WI38 (cell line): ENCODE measurements around the gene TMEM18.

Source experiments
- H3K4me3 ChIP-seq: 2 replicates; pipeline ENCODE4 v1.5.1; 2011; ENCODE audit warnings: low read depth, mild to moderate bottlenecking, control low read depth, low read length
- TF ChIP-seq, protein P1 (sequence below): IDR thresholded peaks from 2 replicates; pipeline ENCODE4 v1.5.1; 2012; ENCODE audit warnings: low read depth, mild to moderate bottlenecking, control low read depth, low read length

The TMEM18 gene

GRCh38 chr2:621303-622099 is 55.7 kb downstream of the TMEM18 start:
- no peak overlapping the region for H3K4me3 ChIP-seq
- TF ChIP-seq, protein P1, sequence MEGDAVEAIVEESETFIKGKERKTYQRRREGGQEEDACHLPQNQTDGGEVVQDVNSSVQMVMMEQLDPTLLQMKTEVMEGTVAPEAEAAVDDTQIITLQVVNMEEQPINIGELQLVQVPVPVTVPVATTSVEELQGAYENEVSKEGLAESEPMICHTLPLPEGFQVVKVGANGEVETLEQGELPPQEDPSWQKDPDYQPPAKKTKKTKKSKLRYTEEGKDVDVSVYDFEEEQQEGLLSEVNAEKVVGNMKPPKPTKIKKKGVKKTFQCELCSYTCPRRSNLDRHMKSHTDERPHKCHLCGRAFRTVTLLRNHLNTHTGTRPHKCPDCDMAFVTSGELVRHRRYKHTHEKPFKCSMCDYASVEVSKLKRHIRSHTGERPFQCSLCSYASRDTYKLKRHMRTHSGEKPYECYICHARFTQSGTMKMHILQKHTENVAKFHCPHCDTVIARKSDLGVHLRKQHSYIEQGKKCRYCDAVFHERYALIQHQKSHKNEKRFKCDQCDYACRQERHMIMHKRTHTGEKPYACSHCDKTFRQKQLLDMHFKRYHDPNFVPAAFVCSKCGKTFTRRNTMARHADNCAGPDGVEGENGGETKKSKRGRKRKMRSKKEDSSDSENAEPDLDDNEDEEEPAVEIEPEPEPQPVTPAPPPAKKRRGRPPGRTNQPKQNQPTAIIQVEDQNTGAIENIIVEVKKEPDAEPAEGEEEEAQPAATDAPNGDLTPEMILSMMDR, result no peak

DNA sequence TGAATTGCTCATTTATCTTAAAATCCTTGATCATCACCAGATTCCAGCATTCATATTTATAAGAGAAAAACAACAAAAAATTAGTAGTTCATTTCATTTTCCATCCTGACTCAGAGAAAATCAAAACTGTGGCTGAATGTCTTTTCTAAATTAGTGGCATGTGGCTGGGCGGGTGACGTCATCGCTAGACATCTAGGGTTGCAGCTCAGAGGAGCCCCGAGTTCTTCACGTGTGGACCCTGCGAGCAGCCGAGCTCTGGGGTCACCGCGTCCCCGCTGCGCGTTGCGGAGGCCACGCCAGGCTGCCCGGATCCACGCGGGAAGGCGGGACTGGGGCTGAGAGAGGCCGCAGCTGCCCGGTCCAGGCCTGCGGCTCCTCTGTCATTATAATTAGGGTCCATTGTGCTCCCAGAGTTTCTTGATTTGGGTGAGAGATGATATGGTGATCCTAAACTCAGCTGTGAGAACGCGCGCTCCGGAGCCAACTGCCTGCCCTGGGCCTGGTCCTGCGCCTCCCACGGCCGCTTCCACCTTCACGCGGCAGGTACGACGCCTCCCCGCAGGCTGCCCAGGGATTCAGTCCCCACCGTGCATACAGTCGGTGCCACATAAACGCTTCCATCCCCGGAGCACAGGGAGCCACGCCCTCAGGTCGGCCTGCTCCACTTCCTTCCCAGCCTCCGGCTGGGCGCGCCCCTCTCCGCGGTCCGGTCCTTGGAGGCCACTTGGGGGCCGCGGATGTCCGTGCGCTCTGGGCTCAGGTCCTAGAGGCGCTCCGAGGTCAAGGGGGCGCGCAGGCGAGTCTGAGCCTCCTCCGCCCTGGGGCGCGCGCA is 56.5 kb downstream of the TMEM18 start:
- no peak overlapping the region for H3K4me3 ChIP-seq
- TF ChIP-seq, protein P1, result no peak

DNA sequence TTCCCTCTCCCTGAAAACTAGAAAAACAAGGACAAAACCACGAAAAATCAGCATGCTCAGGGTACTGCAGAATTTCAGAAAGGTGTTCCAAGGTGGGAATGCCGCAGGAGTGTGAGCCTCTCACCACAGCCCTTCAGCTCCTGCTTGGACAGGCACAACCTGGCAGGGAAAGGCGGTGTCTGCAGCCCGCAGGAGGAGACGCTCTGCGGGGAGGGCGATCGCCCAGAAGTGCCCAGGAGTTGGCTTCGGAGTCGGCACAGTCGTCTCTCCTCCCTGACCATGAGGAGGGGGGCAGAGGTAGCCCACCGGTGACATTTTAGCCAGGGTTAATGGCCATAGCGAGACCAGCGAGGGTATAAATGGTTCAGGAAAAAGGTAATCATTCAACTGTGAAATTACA is 57.2 kb downstream of the TMEM18 start:
- H3K4me3 ChIP-seq, result no peak overlapping the region
- TF ChIP-seq, protein P1, result no peak

GRCh38 chr2:618422-618990 is 58.7 kb downstream of the TMEM18 start:
- no peak overlapping the region for H3K4me3 ChIP-seq
- TF ChIP-seq, protein P1, result no peak

DNA sequence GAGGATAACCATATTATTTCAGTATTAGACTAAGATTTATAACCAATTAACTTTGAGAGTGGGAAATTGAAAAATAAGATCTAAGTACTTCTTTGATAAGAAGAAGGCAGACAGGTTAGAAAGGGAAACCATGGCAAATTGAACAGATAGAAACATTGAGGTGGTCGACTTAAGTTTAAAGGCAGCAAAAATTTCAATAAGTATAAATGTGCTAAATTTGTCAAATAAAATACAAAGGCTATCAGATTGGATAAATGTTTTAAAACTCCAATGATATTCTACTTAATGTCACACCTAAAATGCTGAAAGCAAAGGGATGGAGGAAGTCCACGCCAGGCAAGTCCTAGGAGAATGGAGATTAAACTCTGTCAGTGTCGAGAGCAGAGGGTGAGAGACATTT is 59.2 kb downstream of the TMEM18 start:
- no peak overlapping the region for H3K4me3 ChIP-seq
- TF ChIP-seq, protein P1, result no peak
